Colon (tissue), 2 donors: ENCODE data around the gene CCDC40.
"Not testable (repeated sequence)": the region's sequence is repeated elsewhere in the genome, so short reads cannot be mapped to it uniquely, and the experiment has no call there.

Source experiments
- FAIRE-seq: peaks from 2 replicates; lab custom pipeline; 2012; peaks lifted over from hg19 to GRCh38; lab: Jason Lieb, UNC
- donor health status: control.
- donor health status: control.

CCDC40 gene

GRCh38 chr17:80035937-80036714 lies at the start of gene CCDC40:
Gene CCDC40 (plus strand): TSS chr17:80036642. CDS start chr17:80036663, 21 bp downstream.
- no peak for FAIRE-seq

- no peak for FAIRE-seq
Measured at GRCh38 chr17:79987187-79987934, 49.1 kb upstream of the CCDC40 start.

- FAIRE-seq: no peak
Measured at GRCh38 chr17:79987935-79988184, 48.6 kb upstream of the CCDC40 start.

GRCh38 chr17:79988185-79988971 lies 48.1 kb upstream of the CCDC40 start:
- FAIRE-seq: no peak

GRCh38 chr17:79989106-79989835 lies 47.2 kb upstream of the CCDC40 start:
- no peak for FAIRE-seq

- no peak for FAIRE-seq
Measured at GRCh38 chr17:79990051-79990592, 46.3 kb upstream of the CCDC40 start.

GRCh38 chr17:79990704-79991103 lies 45.7 kb upstream of the CCDC40 start:
- FAIRE-seq: no peak

- no peak for FAIRE-seq
Measured at GRCh38 chr17:79991140-79991923, 45.1 kb upstream of the CCDC40 start.

GRCh38 chr17:79991924-79992648 lies 44.4 kb upstream of the CCDC40 start:
- no peak for FAIRE-seq

- no peak for FAIRE-seq
Measured at GRCh38 chr17:79992649-79993389, 43.6 kb upstream of the CCDC40 start.

- no peak for FAIRE-seq
Measured at GRCh38 chr17:79993390-79994227, 42.8 kb upstream of the CCDC40 start.

GRCh38 chr17:79994228-79994569 lies 42.2 kb upstream of the CCDC40 start:
- not testable (repeated sequence) for FAIRE-seq

- no peak for FAIRE-seq
Measured at GRCh38 chr17:79994602-79995001, 41.8 kb upstream of the CCDC40 start.

GRCh38 chr17:79995696-79996095 lies 40.7 kb upstream of the CCDC40 start:
- FAIRE-seq: no peak

- FAIRE-seq: no peak
Measured at GRCh38 chr17:79996291-79996690, 40.2 kb upstream of the CCDC40 start.

GRCh38 chr17:79997011-79997660 lies 39.3 kb upstream of the CCDC40 start:
- no peak for FAIRE-seq

- no peak for FAIRE-seq
Measured at GRCh38 chr17:80000136-80000535, 36.3 kb upstream of the CCDC40 start.
